ENCODE data around the gene PDZD2.
A peak's percentile ranks its signal among the peaks of the same experiment; 100 is the strongest.

Gene PDZD2

DNA sequence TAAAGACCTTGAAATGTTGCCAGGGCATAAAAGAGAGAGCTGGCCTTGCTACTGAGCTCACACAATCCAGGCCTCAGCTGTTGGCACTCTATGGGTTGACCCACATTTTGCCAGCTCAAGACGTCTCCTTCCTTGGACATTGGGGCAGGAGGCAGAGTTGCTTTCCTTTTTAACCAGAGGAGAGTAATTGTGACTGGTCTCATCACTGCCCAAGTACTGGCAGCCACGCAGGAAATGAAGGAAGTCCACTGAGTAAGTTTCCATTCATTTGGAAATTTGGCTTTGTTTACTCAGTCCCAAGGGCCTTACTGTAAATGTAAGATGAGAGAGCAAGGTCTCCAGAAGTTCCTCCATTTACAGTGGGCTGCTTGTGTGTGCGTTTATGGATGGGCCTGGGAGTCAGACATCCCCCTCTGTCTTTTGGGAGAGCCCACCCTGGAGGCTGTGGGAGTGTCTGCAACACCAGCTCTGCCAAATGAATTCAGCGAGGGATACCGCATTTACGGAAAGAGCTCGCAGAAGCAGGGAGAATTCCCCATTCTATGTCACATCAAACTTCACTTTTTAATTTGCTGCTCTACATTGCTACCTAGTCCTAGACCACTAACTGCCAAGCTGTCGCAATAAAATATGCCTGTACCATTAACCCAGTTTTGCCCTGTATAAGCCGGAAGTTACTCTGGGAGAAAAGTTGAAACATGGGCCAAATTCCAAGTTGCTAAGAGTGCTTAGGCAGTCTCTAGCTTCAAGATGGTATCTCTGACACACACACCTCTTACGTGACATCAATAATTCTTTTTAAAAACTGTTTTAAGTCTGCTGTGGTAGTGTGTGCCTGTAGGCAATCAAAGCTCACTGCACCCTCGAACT lies 24.5 kb upstream of the PDZD2 start:
- H3K79me2 ChIP-seq (ENCODE audit: insufficient read depth, low read length) = no peaks in the 10 kb centered on the region
- no peaks in the 10 kb centered on the region for H4K20me1 ChIP-seq (ENCODE audit: insufficient read depth, low read length)
- ATAC-seq (ENCODE audit: insufficient read depth, low read depth) (no peak), DNase-seq (no peak)
- no peak for TF ChIP-seq EZH2 (IDR thresholded peaks at IDR 0.05; ENCODE audit: borderline replicate concordance, low read depth, low read length, severe bottlenecking)
- TF ChIP-seq, protein P1, sequence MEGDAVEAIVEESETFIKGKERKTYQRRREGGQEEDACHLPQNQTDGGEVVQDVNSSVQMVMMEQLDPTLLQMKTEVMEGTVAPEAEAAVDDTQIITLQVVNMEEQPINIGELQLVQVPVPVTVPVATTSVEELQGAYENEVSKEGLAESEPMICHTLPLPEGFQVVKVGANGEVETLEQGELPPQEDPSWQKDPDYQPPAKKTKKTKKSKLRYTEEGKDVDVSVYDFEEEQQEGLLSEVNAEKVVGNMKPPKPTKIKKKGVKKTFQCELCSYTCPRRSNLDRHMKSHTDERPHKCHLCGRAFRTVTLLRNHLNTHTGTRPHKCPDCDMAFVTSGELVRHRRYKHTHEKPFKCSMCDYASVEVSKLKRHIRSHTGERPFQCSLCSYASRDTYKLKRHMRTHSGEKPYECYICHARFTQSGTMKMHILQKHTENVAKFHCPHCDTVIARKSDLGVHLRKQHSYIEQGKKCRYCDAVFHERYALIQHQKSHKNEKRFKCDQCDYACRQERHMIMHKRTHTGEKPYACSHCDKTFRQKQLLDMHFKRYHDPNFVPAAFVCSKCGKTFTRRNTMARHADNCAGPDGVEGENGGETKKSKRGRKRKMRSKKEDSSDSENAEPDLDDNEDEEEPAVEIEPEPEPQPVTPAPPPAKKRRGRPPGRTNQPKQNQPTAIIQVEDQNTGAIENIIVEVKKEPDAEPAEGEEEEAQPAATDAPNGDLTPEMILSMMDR (IDR thresholded peaks at IDR 0.05; ENCODE audit: borderline replicate concordance, extremely low read depth, low read length, poor library complexity, severe bottlenecking) = no peak
- no peak overlapping the region for H3K4me3 ChIP-seq (ENCODE audit: low read depth in 1 of 2, low read length in 2 of 2)
- H3K36me3 ChIP-seq (ENCODE audit: insufficient read depth, low read length) = no peaks in the 10 kb centered on the region
- no peaks in the 10 kb centered on the region for H3K9me3 ChIP-seq (ENCODE audit: insufficient read depth, low read length, severe bottlenecking)
- no peaks in the 10 kb centered on the region for H3K27me3 ChIP-seq (ENCODE audit: insufficient read depth, low read length, poor library complexity)
- no peak overlapping the region for H3K4me2 ChIP-seq (ENCODE audit: insufficient read depth, low read length)
- H2AFZ ChIP-seq (ENCODE audit: low read depth, low read length) = no peak overlapping the region
- no peaks in the 10 kb centered on the region for H3K4me1 ChIP-seq (ENCODE audit: insufficient read depth, low read length)
- H3K9ac ChIP-seq (ENCODE audit: low read depth, low read length) = no peak overlapping the region
- no peak overlapping the region for H3K27ac ChIP-seq (ENCODE audit: low read length)

DNA sequence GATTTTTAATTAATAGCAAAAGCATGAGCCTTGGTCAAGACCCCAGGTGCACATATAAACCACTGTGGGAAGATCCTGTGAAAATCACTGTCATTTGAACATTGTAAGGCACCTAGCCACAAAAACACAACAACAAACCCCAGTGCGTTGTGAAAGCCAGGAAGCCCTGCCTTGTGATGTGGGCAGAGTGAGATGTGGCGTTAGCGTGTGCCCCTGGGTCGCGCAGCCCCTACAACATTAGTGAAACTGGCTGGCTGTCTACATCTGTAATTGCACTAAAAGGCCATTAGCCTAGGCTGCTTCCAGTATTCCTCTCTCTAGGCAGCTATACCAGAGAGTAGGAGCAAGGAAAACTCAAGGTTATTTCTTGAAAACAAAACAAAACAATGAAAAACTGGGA lies 21.1 kb upstream of the PDZD2 start:
- DNase-seq = peak; percentile 18
- peak; percentile 77 for ATAC-seq (ENCODE audit: insufficient read depth, low read depth)
- H3K4me1 ChIP-seq (ENCODE audit: insufficient read depth, low read length) = no peaks in the 10 kb centered on the region
- H3K27me3 ChIP-seq (ENCODE audit: insufficient read depth, low read length, poor library complexity) = no peaks in the 10 kb centered on the region
- no peaks in the 10 kb centered on the region for H3K36me3 ChIP-seq (ENCODE audit: insufficient read depth, low read length)
- no peak overlapping the region for H3K4me3 ChIP-seq (ENCODE audit: low read depth in 1 of 2, low read length in 2 of 2)
- H3K4me2 ChIP-seq (ENCODE audit: insufficient read depth, low read length) = no peak overlapping the region
- no peaks in the 10 kb centered on the region for H3K79me2 ChIP-seq (ENCODE audit: insufficient read depth, low read length)
- no peaks in the 10 kb centered on the region for H3K9me3 ChIP-seq (ENCODE audit: insufficient read depth, low read length, severe bottlenecking)
- no peaks in the 10 kb centered on the region for H4K20me1 ChIP-seq (ENCODE audit: insufficient read depth, low read length)
- TF ChIP-seq, protein P1 (IDR thresholded peaks at IDR 0.05; ENCODE audit: borderline replicate concordance, extremely low read depth, low read length, poor library complexity, severe bottlenecking) = no peak
- no peak for TF ChIP-seq EZH2 (IDR thresholded peaks at IDR 0.05; ENCODE audit: borderline replicate concordance, low read depth, low read length, severe bottlenecking)
- H3K9ac ChIP-seq (ENCODE audit: low read depth, low read length) = no peak overlapping the region
- H2AFZ ChIP-seq (ENCODE audit: low read depth, low read length) = no peak overlapping the region
- H3K27ac ChIP-seq (ENCODE audit: low read length) = no peak overlapping the region

DNA sequence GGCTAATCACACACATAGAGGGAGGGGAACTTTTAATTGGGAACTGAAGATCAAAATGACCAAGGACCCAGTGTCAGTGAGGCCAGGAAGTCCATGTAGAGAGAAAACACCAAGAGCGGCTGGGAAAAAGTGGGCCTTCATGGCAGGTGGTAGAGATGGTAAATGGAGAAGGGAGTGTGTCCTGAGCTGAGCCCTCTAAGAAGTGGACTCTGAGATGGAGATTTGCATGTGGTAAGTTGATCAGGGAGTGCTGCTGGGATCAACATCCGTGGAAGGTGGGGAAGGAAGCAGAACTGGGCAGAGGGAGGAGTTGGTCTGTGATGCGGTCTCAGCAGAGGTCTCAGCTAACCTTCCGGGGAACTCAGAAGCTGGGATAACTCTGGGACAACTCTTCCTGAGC lies 18.9 kb upstream of the PDZD2 start:
- TF ChIP-seq EZH2 (IDR thresholded peaks at IDR 0.05; ENCODE audit: borderline replicate concordance, low read depth, low read length, severe bottlenecking) = no peak
- TF ChIP-seq, protein P1 (IDR thresholded peaks at IDR 0.05; ENCODE audit: borderline replicate concordance, extremely low read depth, low read length, poor library complexity, severe bottlenecking) = no peak
- ATAC-seq (ENCODE audit: insufficient read depth, low read depth) (no peak), DNase-seq (no peak)
- H3K9ac ChIP-seq (ENCODE audit: low read depth, low read length) = no peak overlapping the region
- H3K27me3 ChIP-seq (ENCODE audit: insufficient read depth, low read length, poor library complexity) = no peaks in the 10 kb centered on the region
- no peak overlapping the region for H2AFZ ChIP-seq (ENCODE audit: low read depth, low read length)
- no peaks in the 10 kb centered on the region for H3K9me3 ChIP-seq (ENCODE audit: insufficient read depth, low read length, severe bottlenecking)
- no peak overlapping the region for H3K4me2 ChIP-seq (ENCODE audit: insufficient read depth, low read length)
- H3K36me3 ChIP-seq (ENCODE audit: insufficient read depth, low read length) = no peaks in the 10 kb centered on the region
- no peaks in the 10 kb centered on the region for H4K20me1 ChIP-seq (ENCODE audit: insufficient read depth, low read length)
- H3K27ac ChIP-seq (ENCODE audit: low read length) = no peak overlapping the region
- no peaks in the 10 kb centered on the region for H3K79me2 ChIP-seq (ENCODE audit: insufficient read depth, low read length)
- H3K4me3 ChIP-seq (ENCODE audit: low read depth in 1 of 2, low read length in 2 of 2) = no peak overlapping the region
- H3K4me1 ChIP-seq (ENCODE audit: insufficient read depth, low read length) = no peaks in the 10 kb centered on the region
